SK-N-MC (cell line): ENCODE data around the gene KIF23.
"Not testable (repeated sequence)": the region's sequence is repeated elsewhere in the genome, so short reads cannot be mapped to it uniquely, and the experiment has no call there.

Source experiments
- DNase-seq: peaks from one replicate; pipeline ENCODE4 v3.0.0-alpha.2; 2011; ENCODE audit warnings: low read depth, low spot score
- H3K27ac ChIP-seq: fragments of 200-600 bp; sonication (generic); 2 replicates; pipeline ENCODE4 v1.5.1; 2016; ENCODE audit warnings: mixed run types
- H3K36me3 ChIP-seq: fragments of 200-600 bp; sonication (generic); 2 replicates; pipeline ENCODE4 v1.6.1; 2017; ENCODE audit warnings: antibody characterized with exemption, low read length, mixed read lengths; ENCODE audit not compliant: insufficient read depth
- H3K4me3 ChIP-seq: fragments of 200-600 bp; sonication (generic); 2 replicates; pipeline ENCODE4 v1.5.1; 2016
- H3K9ac ChIP-seq: fragments of 200-600 bp; sonication (generic); 2 replicates; pipeline ENCODE4 v1.8.0; 2017; ENCODE audit warnings: mixed run types, mixed read lengths; ENCODE audit not compliant: insufficient read length
- H3K9me3 ChIP-seq: fragments of 200-600 bp; sonication (generic); 2 replicates; pipeline ENCODE4 v1.6.1; 2017; ENCODE audit warnings: low read depth, mild to moderate bottlenecking, antibody characterized with exemption, low read length, moderate library complexity, mixed read lengths
- EZH2 ChIP-seq: fragments of 200-600 bp; sonication (generic); IDR thresholded peaks from one replicate; pipeline ENCODE4 v1.6.1; 2017; ENCODE audit warnings: antibody characterized with exemption
- FOXP2 ChIP-seq: optimal IDR thresholded peaks from 2 replicates; pipeline ENCODE3; 2011; ENCODE audit warnings: mild to moderate bottlenecking, moderate library complexity; ENCODE audit not compliant: insufficient read depth; ENCODE audit errors: extremely low read length, control extremely low read depth
- POLR2AphosphoS5 ChIP-seq: IDR thresholded peaks from 2 replicates; pipeline ENCODE4 v1.6.1; 2012; ENCODE audit warnings: mild to moderate bottlenecking, low read depth, low read length, borderline replicate concordance

The KIF23 gene

DNA sequence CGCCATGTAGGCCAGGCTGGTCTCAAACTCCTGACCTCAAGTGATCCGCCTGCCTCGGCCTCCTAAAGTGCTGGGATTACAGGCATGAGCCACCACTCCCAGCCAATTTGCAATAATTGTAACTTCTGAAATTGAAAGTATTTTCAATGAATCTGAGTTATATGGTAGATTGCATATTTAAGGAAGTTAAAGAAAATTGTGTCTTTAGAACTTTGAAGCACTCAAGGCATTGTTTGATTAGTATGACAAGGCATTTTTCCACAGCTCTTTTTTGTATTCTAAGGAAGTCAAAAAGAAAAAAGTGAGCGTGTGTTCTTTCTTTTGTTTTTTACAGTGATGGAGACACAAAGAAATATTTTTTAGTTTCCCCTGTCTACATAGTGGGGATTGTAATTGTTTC, 22.8 kb downstream of the KIF23 start:
- Histone ChIP-seq H3K36me3 (peaks cover 96% of the 10 kb centered on the region), H3K9me3 (no peaks in the 10 kb centered on the region), H3K4me3 (no peak overlapping the region), H3K27ac (no peak overlapping the region), H3K9ac (no peak overlapping the region)
- DNase-seq: no peak
- TF ChIP-seq POLR2AphosphoS5 (no peak), FOXP2 (no peak), EZH2 (no peak)

DNA sequence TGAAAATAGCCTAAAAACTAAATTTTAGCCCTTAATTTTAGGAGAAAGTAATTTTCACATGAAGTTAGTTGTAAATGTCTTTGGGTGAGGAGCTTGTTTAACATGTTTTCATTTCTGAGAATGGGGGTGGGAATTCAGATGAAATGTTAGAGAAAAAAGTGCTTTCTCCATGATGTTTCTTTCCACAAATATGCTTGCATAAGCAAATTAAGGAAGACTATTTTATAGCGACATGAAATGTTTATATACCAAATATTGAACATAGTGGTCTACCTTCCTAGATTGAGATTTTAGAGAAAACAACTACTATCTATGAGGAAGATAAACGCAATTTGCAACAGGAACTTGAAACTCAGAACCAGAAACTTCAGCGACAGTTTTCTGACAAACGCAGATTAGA, 25.5 kb downstream of the KIF23 start:
- Histone ChIP-seq H3K27ac (0 out of 2 replicates have a peak overlapping the region, but pooled peaks have one; percentile 10), H3K4me3 (no peak overlapping the region), H3K9me3 (no peaks in the 10 kb centered on the region), H3K9ac (no peak overlapping the region), H3K36me3 (peaks cover 99% of the 10 kb centered on the region)
- no peak for TF ChIP-seq FOXP2
- DNase-seq: no peak

DNA sequence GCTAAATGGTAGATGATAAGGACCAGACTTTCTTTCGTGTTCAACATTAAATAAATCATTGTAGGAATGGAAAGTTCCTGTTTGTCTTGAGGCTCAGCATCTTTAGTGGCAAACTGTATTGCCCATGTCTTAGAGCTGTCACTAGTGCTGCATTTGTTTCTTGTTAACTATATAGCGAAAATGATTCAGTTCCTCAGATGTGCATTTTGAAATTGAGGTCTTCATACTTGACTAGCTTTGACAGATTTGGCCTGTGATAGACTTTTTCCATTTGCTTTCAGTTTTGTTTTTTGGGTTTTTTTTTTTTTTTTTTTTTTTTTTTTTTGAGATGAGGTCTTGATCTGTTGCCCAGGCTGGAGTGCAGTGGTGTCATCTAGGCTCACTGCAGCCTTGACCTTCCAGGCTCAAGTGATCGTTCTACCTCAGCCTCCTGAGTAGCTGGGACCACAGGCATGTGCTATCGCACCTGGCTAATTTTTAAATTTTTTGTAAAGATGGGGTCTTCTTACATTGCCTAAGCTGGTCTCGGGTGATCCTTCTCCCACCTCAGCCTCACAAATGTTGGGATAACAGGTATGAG, 29.0 kb downstream of the KIF23 start:
- no peak overlapping the region for H3K9ac ChIP-seq
- no peak for TF ChIP-seq EZH2
- TF ChIP-seq FOXP2: no peak
- TF ChIP-seq POLR2AphosphoS5: no peak
- no peak overlapping the region for H3K27ac ChIP-seq
- H3K36me3 ChIP-seq: peaks cover 97% of the 10 kb centered on the region
- DNase-seq: no peak
- no peaks in the 10 kb centered on the region for H3K9me3 ChIP-seq
- no peak overlapping the region for H3K4me3 ChIP-seq

DNA sequence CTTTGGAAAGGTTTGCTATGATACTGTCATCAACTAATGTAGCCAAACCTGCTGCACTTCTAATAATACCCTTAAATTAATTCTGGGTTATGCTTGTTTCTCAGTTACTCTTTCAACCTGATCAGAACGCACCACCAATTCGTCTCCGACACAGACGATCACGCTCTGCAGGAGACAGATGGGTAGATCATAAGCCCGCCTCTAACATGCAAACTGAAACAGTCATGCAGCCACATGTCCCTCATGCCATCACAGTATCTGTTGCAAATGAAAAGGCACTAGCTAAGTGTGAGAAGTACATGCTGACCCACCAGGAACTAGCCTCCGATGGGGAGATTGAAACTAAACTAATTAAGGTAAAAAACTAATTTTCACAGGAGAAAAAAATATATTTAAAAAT, 30.5 kb downstream of the KIF23 start:
- H3K36me3 ChIP-seq: peaks cover 87% of the 10 kb centered on the region

DNA sequence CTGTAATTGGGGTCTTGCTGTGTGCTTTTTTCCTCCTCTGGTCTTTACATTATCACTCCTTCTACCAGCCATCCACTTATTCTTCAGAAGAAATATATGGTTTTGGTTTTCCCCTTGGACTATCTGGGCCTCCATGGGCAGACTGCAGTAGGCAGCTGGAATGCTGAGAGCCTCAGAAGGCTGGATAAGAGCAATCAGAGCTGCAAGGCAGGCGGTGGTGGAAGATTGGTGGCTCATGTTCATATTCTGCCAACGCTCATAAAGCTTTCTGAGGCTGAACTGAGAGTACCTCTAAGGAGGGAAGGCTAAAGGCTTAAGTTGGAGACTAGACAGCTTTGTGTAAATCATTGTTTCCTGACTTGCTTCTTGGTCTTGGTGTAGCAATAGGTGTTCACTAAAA, 32.8 kb downstream of the KIF23 start:
- Histone ChIP-seq H3K4me3 (no peak overlapping the region), H3K9ac (no peak overlapping the region), H3K9me3 (no peaks in the 10 kb centered on the region), H3K27ac (no peak overlapping the region), H3K36me3 (peaks cover 66% of the 10 kb centered on the region)
- TF ChIP-seq FOXP2: no peak
- TF ChIP-seq EZH2: no peak
- no peak for TF ChIP-seq POLR2AphosphoS5
- no peak for DNase-seq

More for the DNA sequence above, 30.5 kb downstream of the KIF23 start:
- no peaks in the 10 kb centered on the region for H3K9me3 ChIP-seq
- no peak overlapping the region for H3K9ac ChIP-seq
- H3K4me3 ChIP-seq: no peak overlapping the region
- no peak overlapping the region for H3K27ac ChIP-seq
- DNase-seq: no peak
- TF ChIP-seq POLR2AphosphoS5 (no peak), FOXP2 (no peak), EZH2 (no peak)

DNA sequence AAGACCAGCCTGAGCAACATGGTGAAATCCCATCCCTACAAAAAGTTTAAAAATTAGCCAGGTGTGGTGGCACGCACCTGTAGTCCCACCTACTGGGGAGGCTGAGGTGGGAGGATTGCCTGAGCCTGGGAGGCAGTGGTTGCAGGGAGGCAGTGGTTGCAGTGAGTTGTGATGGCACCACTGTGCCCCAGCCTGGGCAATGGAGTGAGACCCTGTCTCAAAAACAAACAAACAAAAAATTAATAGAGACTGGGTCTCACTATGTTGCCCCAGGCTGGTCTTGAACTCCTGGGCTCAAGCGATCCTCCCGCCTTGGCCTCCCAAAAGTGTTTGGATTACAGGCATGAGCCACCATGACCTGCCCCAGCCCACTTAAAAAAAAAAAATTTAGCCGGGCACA, 36.1 kb downstream of the KIF23 start:
- H3K27ac ChIP-seq, H3K4me3 ChIP-seq: not testable (repeated sequence)
- peaks cover 53% of the 10 kb centered on the region for H3K36me3 ChIP-seq

DNA sequence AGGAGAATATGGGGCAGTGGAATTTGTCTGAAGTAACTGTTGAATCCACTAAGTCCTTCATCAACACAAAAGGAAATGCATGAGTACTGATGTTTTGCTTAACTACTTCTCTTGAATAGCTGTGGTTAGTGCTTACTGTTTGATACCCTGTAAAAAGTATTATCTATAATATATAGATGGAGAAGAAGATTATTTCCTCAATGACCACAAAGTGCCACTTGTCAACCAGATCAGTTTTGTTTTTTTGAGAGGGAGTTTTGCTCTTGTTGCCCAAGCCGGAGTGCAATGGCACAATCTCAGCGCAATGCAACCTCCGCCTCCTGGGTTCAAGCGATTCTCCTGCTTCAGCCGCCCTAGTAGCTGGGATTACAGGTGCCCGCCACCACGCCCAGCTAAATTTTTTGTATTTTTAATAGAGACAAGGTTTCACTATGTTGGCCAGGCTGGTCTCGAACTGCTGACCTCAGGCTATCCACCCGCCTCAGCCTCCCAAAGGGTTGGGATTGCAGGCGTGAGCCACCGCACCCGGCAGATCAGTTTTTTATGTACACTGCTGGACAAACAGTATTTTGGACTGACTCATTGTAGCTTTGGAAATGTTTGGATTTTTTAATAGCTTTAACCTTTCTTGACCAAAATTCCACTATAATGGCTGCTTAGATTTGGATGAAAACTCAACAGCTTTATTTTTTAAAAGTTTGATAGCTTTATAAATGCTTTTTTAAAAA, 37.0 kb downstream of the KIF23 start:
- H3K9ac ChIP-seq: no peak overlapping the region
- H3K9me3 ChIP-seq: no peaks in the 10 kb centered on the region
- no peak for DNase-seq
- peaks cover 53% of the 10 kb centered on the region for H3K36me3 ChIP-seq
- no peak for TF ChIP-seq EZH2
- peak overlapping the region; percentile 88 for H3K27ac ChIP-seq
- H3K4me3 ChIP-seq: peak overlapping the region; percentile 94

More for the DNA sequence above, 36.1 kb downstream of the KIF23 start:
- not testable (repeated sequence) for H3K9me3 ChIP-seq, DNase-seq, H3K9ac ChIP-seq

DNA sequence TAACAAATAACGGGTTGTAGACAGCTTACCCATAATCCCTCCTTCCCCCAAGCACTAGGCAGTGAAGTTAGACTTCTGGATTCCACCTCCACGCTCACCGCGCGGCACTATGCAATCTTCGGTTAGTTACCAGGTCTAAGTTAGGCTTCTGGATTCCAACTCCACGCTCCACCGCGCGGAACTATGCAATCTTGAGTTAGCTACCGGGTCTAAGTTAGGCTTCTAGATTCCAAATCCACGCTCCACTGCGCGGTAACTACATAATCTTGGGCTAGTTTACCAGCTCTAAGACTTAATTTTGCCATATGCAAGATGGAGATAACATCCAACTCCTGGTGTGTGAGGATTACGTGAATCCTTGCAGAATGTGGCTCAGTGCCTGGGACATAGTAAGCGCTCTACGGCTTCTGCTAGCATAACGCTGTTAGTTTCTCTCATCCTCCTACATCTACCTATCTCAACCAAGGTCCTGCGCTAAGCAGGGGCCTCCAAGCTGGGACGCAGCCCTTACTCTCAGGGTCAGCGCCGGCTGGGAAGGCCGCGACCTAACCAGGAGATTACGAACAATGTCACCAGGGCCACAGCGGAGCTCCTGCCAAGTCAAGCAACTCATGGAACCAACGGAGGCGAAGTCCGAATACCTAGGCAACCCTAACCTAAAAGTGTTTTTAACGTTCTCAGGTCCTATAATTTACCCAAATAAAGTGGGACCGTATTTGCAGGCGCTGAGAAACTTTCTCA, 38.0 kb downstream of the KIF23 start:
- no peaks in the 10 kb centered on the region for H3K9me3 ChIP-seq
- H3K4me3 ChIP-seq: peak overlapping the region; percentile 94
- peak overlapping the region; percentile 73 for H3K9ac ChIP-seq
- TF ChIP-seq FOXP2: no peak
- no peak; the same call in 1 of the 2 replicates for TF ChIP-seq POLR2AphosphoS5
- no peak for TF ChIP-seq EZH2
- H3K27ac ChIP-seq: peak overlapping the region; percentile 88
- peaks cover 53% of the 10 kb centered on the region for H3K36me3 ChIP-seq
- no peak for DNase-seq
